Activated effector memory CD4-positive, alpha-beta T cell treated with Interleukin-2 at 50 U/mL for 16 hours (primary cell): ENCODE data around the gene HYDIN.

Experiments used
- DNase-seq: peaks from one replicate; pipeline ENCODE4 v3.0.0-alpha.2; 2020

The HYDIN gene

DNA sequence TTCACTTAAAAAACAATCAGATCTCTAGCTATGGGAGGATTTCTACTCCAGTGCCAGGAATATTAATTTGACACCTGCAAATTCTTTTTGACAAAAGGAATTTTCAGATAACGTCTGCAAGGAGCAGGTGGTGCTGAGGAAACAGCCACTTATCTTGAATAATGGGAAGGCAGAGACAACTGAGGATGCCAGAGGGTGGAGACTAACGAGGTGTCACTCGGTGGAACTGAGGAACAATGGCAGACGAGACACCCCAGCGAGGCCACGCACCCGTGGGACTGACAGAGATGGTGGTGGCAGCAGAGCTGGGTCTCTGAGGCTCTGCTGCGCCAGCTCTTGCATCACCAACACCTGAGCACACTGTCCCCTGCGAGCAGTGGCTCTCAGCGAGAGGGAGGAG lies 471.7 kb downstream of the HYDIN start:
- no peak for DNase-seq
